Endothelial cell of umbilical vein (primary cell): ENCODE data around the gene TECTB. TPM values are rescaled to one million over a fixed set of nuclear protein-coding genes. Genes with fewer than 3 reads are reported as not detected.

Experiments used
- BruUV-seq: library from RNA; stranded (reverse); fragments of 400-500 nt; replicated peaks from 2 replicates; lab custom pipeline; 2021; lab: Mats Ljungman, UMichigan
- CTCF ChIA-PET: fragments of 300-600, 350-600 bp; sonication (Branson Sonifier 250); formaldehyde crosslinking; loops from one replicate; lab custom pipeline; 2021; ENCODE audit warnings: antibody characterized with exemption, inconsistent platforms; lab: Charles Lee
- POLR2A ChIA-PET: fragments of 300-600, 350-600 bp; sonication (Branson Sonifier 250); formaldehyde crosslinking; loops from one replicate; lab custom pipeline; 2021; ENCODE audit warnings: antibody characterized with exemption, inconsistent platforms; lab: Charles Lee
- DNase-seq: peaks from one replicate; pipeline ENCODE4 v3.0.0-alpha.2; 2011; ENCODE audit warnings: low read depth, low spot score
- FAIRE-seq: peaks from 2 replicates; lab custom pipeline; 2011; peaks lifted over from hg19 to GRCh38; lab: Jason Lieb, UNC
- H2AFZ ChIP-seq: 2 replicates; pipeline ENCODE4 v1.6.0; 2012; ENCODE audit warnings: low read depth, low read length, control low read depth, inconsistent platforms
- H3K27ac ChIP-seq: 2 replicates; pipeline ENCODE4 v1.5.1; 2011; ENCODE audit warnings: low read depth, mild to moderate bottlenecking, control low read depth, low read length, moderate library complexity; ENCODE audit not compliant: insufficient read depth
- H3K27me3 ChIP-seq, 2 experiments: 2 replicates each; pipeline versions ENCODE4 v1.6.0 to v1.6.1; 2011; ENCODE audit warnings: low read length in 2 of 2, mixed read lengths in 1 of 2; ENCODE audit not compliant: control insufficient read depth in 2 of 2, insufficient read depth in 2 of 2
- H3K36me3 ChIP-seq, 2 experiments: 2 replicates in 1 of 2; 3 replicates in 1 of 2; pipeline ENCODE4 v1.5.1; 2011; ENCODE audit warnings: low read length in 2 of 2, mild to moderate bottlenecking in 1 of 2, moderate library complexity in 1 of 2; ENCODE audit not compliant: control insufficient read depth in 2 of 2, insufficient read depth in 2 of 2; ENCODE audit errors: extremely low read depth in 1 of 2
- H3K4me1 ChIP-seq: 3 replicates; pipeline ENCODE4 v1.5.1; 2011; ENCODE audit warnings: mild to moderate bottlenecking, low read length; ENCODE audit not compliant: control insufficient read depth, insufficient read depth; ENCODE audit errors: extremely low read depth
- H3K4me2 ChIP-seq: 2 replicates; pipeline ENCODE4 v1.6.1; 2011; ENCODE audit warnings: low read length, control low read depth, mixed read lengths; ENCODE audit not compliant: insufficient read depth
- H3K4me3 ChIP-seq, 3 experiments: fragments of 200-600 bp in 1 of 3; sonication (generic), shearing (Covaris generic) in 1 of 3; replicated peaks in 1 of 3; 2 replicates each; pipeline ENCODE4 v1.5.1; 2011 to 2016; ENCODE audit warnings: control low read depth in 3 of 3, low read length in 3 of 3, mild to moderate bottlenecking in 2 of 3, inconsistent platforms in 1 of 3, low read depth in 1 of 3, moderate library complexity in 1 of 3; ENCODE audit not compliant: insufficient read depth in 1 of 3
- H3K79me2 ChIP-seq: 2 replicates; pipeline ENCODE4 v1.6.0; 2012; ENCODE audit warnings: low read length, inconsistent platforms; ENCODE audit not compliant: control insufficient read depth, insufficient read depth
- H3K9ac ChIP-seq: replicated peaks from 2 replicates; pipeline ENCODE3; 2011; ENCODE audit warnings: low read length, control low read depth; ENCODE audit not compliant: insufficient read depth; ENCODE audit errors: extremely low read depth
- H3K9me1 ChIP-seq: replicated peaks from 3 replicates; pipeline ENCODE4 v1.6.0; 2011; ENCODE audit warnings: mild to moderate bottlenecking, low read length; ENCODE audit not compliant: control insufficient read depth, insufficient read depth; ENCODE audit errors: extremely low read depth
- H3K9me3 ChIP-seq: replicated peaks from 2 replicates; pipeline ENCODE4 v1.5.1; 2012; ENCODE audit warnings: low read length, inconsistent platforms; ENCODE audit not compliant: control insufficient read depth, insufficient read depth
- H4K20me1 ChIP-seq: replicated peaks from 2 replicates; pipeline ENCODE3; 2011; ENCODE audit warnings: mild to moderate bottlenecking, low read length; ENCODE audit not compliant: control insufficient read depth, insufficient read depth; ENCODE audit errors: extremely low read depth
- EZH2 ChIP-seq: IDR thresholded peaks from 2 replicates; pipeline ENCODE4 v1.6.1; 2012; ENCODE audit warnings: borderline replicate concordance, low read depth, mild to moderate bottlenecking, moderate library complexity, low read length, inconsistent platforms; ENCODE audit not compliant: severe bottlenecking
- FOS ChIP-seq: IDR thresholded peaks from 2 replicates; pipeline ENCODE4 v1.6.1; 2011; ENCODE audit warnings: mild to moderate bottlenecking, low read length, moderate library complexity, borderline replicate concordance; ENCODE audit not compliant: insufficient read depth
- GATA2 ChIP-seq: IDR thresholded peaks from 2 replicates; pipeline ENCODE4 v1.7.0; 2011; ENCODE audit warnings: low read depth, mild to moderate bottlenecking, moderate library complexity, mixed read lengths, low read length; ENCODE audit not compliant: insufficient read length, insufficient read depth
- JUN ChIP-seq: IDR thresholded peaks from 2 replicates; pipeline ENCODE4 v1.6.1; 2011; ENCODE audit warnings: borderline replicate concordance, low read depth; ENCODE audit not compliant: insufficient read length, insufficient read depth
- MYC ChIP-seq: IDR thresholded peaks from one replicate; pipeline ENCODE4 v1.6.1; 2011; ENCODE audit warnings: mild to moderate bottlenecking, low read depth, low read length
- POLR2A ChIP-seq: IDR thresholded peaks from 2 replicates; pipeline ENCODE4 v1.6.1; 2012; ENCODE audit warnings: low read depth, mild to moderate bottlenecking, control low read depth, low read length
- POLR2AphosphoS5 ChIP-seq: IDR thresholded peaks from 2 replicates; pipeline ENCODE4 v1.6.1; 2012; ENCODE audit warnings: low read depth, mild to moderate bottlenecking, control low read depth, low read length, moderate library complexity; ENCODE audit not compliant: insufficient read depth
- dilution Hi-C: fragments of 300-500 bp; cut with MboI; formaldehyde crosslinking; loops from one replicate; pipeline ENCODE4 v1.15.0; 2019; ENCODE audit warnings: low sequenced_read_pairs; ENCODE audit not compliant: extremely low pct_ligation_motif_present
- intact Hi-C: fragments of 100-400 bp; cut with micrococcal nuclease; formaldehyde crosslinking; loops from one replicate; pipeline ENCODE4 v1.10.0; 2022
- polyA plus RNA-seq, 4 experiments: library from polyadenylated mRNA; depleted of rRNA in 3 of 4; stranded (reverse) in 3 of 4; unstranded in 1 of 4; fragments of >200 nt; gene quantifications; 2 replicates each; pipeline versions ENCODE4 v1.2.1 to v1.2.3, GENCODE V29; 2011 to 2012; ENCODE audit warnings: missing spikeins in 1 of 4
- total RNA-seq: library from RNA; stranded (reverse); gene quantifications from 2 replicates; pipeline ENCODE4 v1.2.3, GENCODE V29; 2021
- TF ChIP-seq, protein P1 (sequence below): IDR thresholded peaks from 2 replicates; pipeline ENCODE4 v1.6.1; 2011; ENCODE audit not compliant: insufficient read depth, insufficient read length
- TF ChIP-seq, protein P2 (sequence below), 2 donors: IDR thresholded peaks; 1 replicate in 1 of 2; 2 replicates in 1 of 2; pipeline ENCODE4 v1.5.1; 2011; ENCODE audit warnings: low read length in 2 of 2, mild to moderate bottlenecking in 2 of 2, moderate library complexity in 2 of 2, control low read depth in 1 of 2, inconsistent platforms in 1 of 2, low read depth in 1 of 2; ENCODE audit not compliant: insufficient read depth in 1 of 2; ENCODE audit errors: extremely low read depth in 1 of 2

TECTB gene
- total and polyA plus RNA-seq, 2 donors (not counting 3 experiments of a cell fraction or from before 2014, with no cell fraction given) = not detected

DNA sequence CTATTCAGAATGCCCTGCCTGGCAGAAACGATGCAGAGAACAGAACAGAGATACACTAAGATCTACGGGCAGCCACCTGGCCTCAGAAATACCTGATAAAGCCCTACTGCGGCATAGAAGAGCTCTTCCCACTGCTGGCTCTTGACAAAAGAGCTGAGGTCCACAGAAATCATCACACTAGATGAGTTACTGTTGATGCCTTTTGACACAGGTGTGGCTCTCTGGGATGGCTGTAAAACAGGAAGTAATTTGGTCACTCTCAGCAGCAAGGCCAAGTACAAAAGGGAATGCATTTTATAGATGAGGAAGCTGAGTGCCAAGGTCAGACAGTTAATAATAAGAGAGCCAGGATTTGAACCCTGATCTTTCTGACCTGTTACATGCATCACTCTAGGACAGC, 55.8 kb downstream of the TECTB start:
- H3K9ac ChIP-seq = no peak overlapping the region
- dilution Hi-C loops (no loop called here), intact Hi-C loops (no loop called here)
- no peak for FAIRE-seq
- no peaks in the 10 kb centered on the region for H3K4me1 ChIP-seq
- CTCF ChIA-PET = no interaction called here
- H3K36me3 ChIP-seq = no peaks in the 10 kb centered on the region
- H3K4me2 ChIP-seq = no peak overlapping the region
- H3K27ac ChIP-seq = no peak overlapping the region
- H3K79me2 ChIP-seq = no peaks in the 10 kb centered on the region
- no peak overlapping the region for H2AFZ ChIP-seq
- no peak for TF ChIP-seq MYC
- TF ChIP-seq POLR2AphosphoS5 = no peak
- TF ChIP-seq, protein P1, sequence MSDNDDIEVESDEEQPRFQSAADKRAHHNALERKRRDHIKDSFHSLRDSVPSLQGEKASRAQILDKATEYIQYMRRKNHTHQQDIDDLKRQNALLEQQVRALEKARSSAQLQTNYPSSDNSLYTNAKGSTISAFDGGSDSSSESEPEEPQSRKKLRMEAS = no peak
- TF ChIP-seq EZH2 = no peak
- TF ChIP-seq JUN = no peak
- TF ChIP-seq FOS = no peak
- no peak for TF ChIP-seq GATA2
- TF ChIP-seq, protein P2, sequence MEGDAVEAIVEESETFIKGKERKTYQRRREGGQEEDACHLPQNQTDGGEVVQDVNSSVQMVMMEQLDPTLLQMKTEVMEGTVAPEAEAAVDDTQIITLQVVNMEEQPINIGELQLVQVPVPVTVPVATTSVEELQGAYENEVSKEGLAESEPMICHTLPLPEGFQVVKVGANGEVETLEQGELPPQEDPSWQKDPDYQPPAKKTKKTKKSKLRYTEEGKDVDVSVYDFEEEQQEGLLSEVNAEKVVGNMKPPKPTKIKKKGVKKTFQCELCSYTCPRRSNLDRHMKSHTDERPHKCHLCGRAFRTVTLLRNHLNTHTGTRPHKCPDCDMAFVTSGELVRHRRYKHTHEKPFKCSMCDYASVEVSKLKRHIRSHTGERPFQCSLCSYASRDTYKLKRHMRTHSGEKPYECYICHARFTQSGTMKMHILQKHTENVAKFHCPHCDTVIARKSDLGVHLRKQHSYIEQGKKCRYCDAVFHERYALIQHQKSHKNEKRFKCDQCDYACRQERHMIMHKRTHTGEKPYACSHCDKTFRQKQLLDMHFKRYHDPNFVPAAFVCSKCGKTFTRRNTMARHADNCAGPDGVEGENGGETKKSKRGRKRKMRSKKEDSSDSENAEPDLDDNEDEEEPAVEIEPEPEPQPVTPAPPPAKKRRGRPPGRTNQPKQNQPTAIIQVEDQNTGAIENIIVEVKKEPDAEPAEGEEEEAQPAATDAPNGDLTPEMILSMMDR (IDR thresholded peaks at IDR 0.05; ENCODE audit: extremely low read depth in 1 of 2, insufficient read depth in 1 of 2, low read depth in 1 of 2, low read length in 2 of 2) = no peak
- TF ChIP-seq POLR2A = no peak
- H3K27me3 ChIP-seq = peaks cover 4% of the 10 kb centered on the region in 2 experiments
- no peaks in the 10 kb centered on the region for H3K9me3 ChIP-seq
- no peaks in the 10 kb centered on the region for H3K9me1 ChIP-seq
- H4K20me1 ChIP-seq = no peaks in the 10 kb centered on the region
- H3K4me3 ChIP-seq = no peak overlapping the region
- POLR2A ChIA-PET = no interaction called here
- BruUV-seq = no TSS peak
- no peak for DNase-seq
